Esophagus squamous epithelium (tissue), 5 donors: ENCODE results near the gene RABGGTA. TPM values are rescaled to one million over a fixed set of nuclear protein-coding genes. Genes with fewer than 3 reads are reported as not detected.

Source experiments
- DNase-seq: peaks from one replicate; lab custom pipeline; 2025; lab: John Stamatoyannopoulos, UW
- H3K27ac ChIP-seq, 4 donors: fragments of 200-600 bp; sonication (generic); one replicate each; pipeline ENCODE4 v1.5.1; 2016 to 2019; ENCODE audit warnings: mild to moderate bottlenecking in 1 of 4
- H3K27me3 ChIP-seq, 4 donors: fragments of 200-600 bp; sonication (generic); 1 replicate in 3 of 4; 2 replicates in 1 of 4; pipeline versions ENCODE4 v1.5.1 to v1.6.0; 2017 to 2021; ENCODE audit warnings: antibody characterized with exemption in 1 of 4
- H3K36me3 ChIP-seq, 3 donors: fragments of 200-600 bp; sonication (generic); one replicate each; pipeline ENCODE4 v1.5.1; 2016 to 2019
- H3K4me1 ChIP-seq, 3 donors: fragments of 200-600 bp; sonication (generic); one replicate each; pipeline ENCODE4 v1.5.1; 2017 to 2019
- H3K4me3 ChIP-seq, 4 donors: fragments of 200-600 bp; sonication (generic); 1 replicate in 3 of 4; 2 replicates in 1 of 4; pipeline ENCODE4 v1.5.1; 2016 to 2019; ENCODE audit warnings: mild to moderate bottlenecking in 2 of 4, moderate library complexity in 1 of 4
- H3K9me3 ChIP-seq, 3 donors: fragments of 200-600 bp; sonication (generic); one replicate each; pipeline ENCODE4 v1.5.1; 2016 to 2019
- POLR2A ChIP-seq, 4 donors: fragments of 450-650 bp; IDR thresholded peaks; one replicate each; pipeline ENCODE4 v1.6.1; 2017; ENCODE audit warnings: antibody characterized with exemption in 4 of 4, mild to moderate bottlenecking in 4 of 4, moderate library complexity in 3 of 4
- WGBS, 2 donors: methylation state at CpG; one replicate each; pipeline ENCODE4 v1.1.5; 2018; 5-methylcytosine and 5-hydroxymethylcytosine counted together
- intact Hi-C: fragments of 100-400 bp; cut with DNase I; formaldehyde crosslinking; loops from one replicate; pipeline ENCODE4 v1.15.0; 2022
- total RNA-seq, 4 donors: library from RNA; depleted of rRNA; stranded (reverse); fragments of >200 nt; gene quantifications; one replicate each; pipeline ENCODE4 v1.1.0, GENCODE V29; 2016
- TF ChIP-seq, protein P1 (sequence below), 6 experiments: fragments of 450-650 bp in 4 of 6; fragments of 200-600 bp in 2 of 6; sonication (generic) in 2 of 6; IDR thresholded peaks; one replicate each; pipeline ENCODE4 v1.5.1; 2016 to 2019; ENCODE audit warnings: antibody characterized with exemption in 6 of 6, mild to moderate bottlenecking in 4 of 6, moderate library complexity in 4 of 6
- donor health status: DM: yes; HTN: yes; CAD: no.

Gene RABGGTA
- total RNA-seq, 4 donors from 2014 or later, result 68.9 to 171 (median 108) TPM

DNA sequence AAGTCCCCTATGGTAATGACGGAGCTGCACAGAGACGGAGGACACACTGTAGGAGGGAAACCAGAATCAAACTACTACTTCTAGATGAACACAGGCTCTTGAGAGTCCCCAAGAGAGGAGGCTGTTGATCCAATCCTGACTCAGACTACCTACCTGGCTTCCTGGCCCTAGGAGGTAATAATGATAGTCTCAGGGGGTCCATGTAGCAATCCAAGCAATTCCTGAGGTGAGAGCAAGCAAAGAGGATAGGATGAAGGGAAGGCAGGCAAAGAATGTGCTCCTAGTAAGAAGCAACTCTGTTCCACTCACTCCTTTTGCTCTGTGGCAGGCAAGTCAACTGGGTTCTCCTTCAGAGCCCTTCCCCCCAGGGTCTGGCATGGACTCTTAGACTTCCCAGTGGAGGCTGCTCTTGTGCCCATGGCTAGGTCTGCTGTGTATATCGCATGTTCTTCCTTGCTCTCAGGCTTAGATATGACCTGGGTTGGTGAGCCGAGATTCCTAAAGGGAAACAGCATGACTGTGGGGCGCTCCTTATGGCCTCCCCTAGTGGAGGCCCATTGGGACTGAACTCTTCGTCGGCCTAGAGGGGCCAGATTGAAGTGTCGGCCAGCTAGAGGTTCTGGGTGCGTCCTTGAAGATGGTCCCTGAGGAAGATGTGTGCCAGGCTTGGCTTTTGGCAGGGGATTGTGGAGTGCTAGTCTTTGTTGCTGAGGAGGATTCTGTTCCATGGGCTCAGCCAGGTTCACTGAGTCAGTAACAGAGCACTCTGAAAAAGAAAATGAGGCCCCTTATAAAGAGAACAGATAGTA is 31.1 kb downstream of the RABGGTA start:
- Histone ChIP-seq H3K27me3 (no peaks in the 10 kb centered on the region), H3K4me1 (peaks cover 14 to 60% (median 28%) of the 10 kb centered on the region in 3 donors), H3K27ac (peak overlapping the region; percentile 47 to 99 (median 98)), H3K36me3 (peaks cover 10 to 61% (median 26%) of the 10 kb centered on the region in 3 donors), H3K4me3 (peak overlapping the region in 2 of 4 donors; percentile 69 to 76), H3K9me3 (no peaks in the 10 kb centered on the region)
- intact Hi-C loops, result no loop called here
- TF ChIP-seq POLR2A (IDR thresholded peaks at IDR 0.05), result no peak
- TF ChIP-seq, protein P1, sequence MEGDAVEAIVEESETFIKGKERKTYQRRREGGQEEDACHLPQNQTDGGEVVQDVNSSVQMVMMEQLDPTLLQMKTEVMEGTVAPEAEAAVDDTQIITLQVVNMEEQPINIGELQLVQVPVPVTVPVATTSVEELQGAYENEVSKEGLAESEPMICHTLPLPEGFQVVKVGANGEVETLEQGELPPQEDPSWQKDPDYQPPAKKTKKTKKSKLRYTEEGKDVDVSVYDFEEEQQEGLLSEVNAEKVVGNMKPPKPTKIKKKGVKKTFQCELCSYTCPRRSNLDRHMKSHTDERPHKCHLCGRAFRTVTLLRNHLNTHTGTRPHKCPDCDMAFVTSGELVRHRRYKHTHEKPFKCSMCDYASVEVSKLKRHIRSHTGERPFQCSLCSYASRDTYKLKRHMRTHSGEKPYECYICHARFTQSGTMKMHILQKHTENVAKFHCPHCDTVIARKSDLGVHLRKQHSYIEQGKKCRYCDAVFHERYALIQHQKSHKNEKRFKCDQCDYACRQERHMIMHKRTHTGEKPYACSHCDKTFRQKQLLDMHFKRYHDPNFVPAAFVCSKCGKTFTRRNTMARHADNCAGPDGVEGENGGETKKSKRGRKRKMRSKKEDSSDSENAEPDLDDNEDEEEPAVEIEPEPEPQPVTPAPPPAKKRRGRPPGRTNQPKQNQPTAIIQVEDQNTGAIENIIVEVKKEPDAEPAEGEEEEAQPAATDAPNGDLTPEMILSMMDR (IDR thresholded peaks at IDR 0.05), result no peak
- WGBS, 2 donors, result 80 to 100% methylated on average over 3 to 5 of the region's 9 CpGs
- DNase-seq, result no peak

DNA sequence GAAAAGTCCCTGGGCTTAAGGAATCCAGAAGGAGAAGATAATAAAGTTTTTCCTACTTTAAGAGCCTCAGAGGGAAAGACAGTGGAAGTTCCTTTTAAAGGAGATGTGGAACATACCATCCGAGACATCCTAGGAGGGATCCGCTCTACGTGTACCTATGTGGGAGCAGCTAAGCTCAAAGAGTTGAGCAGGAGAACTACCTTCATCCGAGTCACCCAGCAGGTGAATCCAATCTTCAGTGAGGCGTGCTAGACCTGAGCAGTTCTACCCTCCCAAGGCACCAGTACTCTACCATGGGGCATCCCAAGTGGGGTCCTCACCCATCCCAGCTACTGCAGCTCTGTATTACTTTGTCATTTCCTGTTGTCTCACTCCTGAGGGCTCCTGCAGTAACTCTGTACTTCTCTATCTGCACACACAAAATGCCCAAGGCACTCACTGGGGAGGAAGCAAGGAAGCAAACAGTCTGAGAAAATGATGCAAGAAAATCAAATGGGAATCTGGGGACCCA is 32.8 kb downstream of the RABGGTA start:
- Histone ChIP-seq H3K4me3 (no peak overlapping the region), H3K9me3 (no peaks in the 10 kb centered on the region), H3K27me3 (no peaks in the 10 kb centered on the region), H3K4me1 (peaks cover 16 to 73% (median 38%) of the 10 kb centered on the region in 3 donors), H3K27ac (peak overlapping the region in 2 of 4 donors; percentile 23 to 98), H3K36me3 (peaks cover 10 to 69% (median 26%) of the 10 kb centered on the region in 3 donors)
- DNase-seq, result no peak
- intact Hi-C loops, result no loop called here
- 89 to 91% methylated on average over 5 of the region's 5 CpGs for WGBS, 2 donors
- TF ChIP-seq, protein P1 (IDR thresholded peaks at IDR 0.05), result no peak
- TF ChIP-seq POLR2A (IDR thresholded peaks at IDR 0.05), result no peak

DNA sequence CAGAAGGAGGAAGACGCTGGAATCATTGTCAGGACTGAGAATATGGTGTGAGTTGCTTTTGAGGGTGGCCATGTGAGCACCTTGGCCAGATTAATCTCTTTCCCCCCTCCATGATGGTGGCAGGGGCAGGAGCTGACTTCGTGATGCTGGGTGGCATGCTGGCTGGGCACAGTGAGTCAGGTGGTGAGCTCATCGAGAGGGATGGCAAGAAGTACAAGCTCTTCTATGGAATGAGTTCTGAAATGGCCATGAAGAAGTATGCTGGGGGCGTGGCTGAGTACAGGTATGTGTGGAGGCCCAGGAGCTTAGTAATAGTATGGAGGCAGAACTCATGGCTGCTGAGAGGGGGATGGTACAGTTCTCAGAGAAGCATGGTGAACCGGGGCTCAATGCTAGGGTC is 33.3 kb downstream of the RABGGTA start:
- WGBS, 2 donors, result 70 to 75% methylated on average over 4 of the region's 5 CpGs
- no peak overlapping the region for H3K4me3 ChIP-seq
- intact Hi-C loops, result no loop called here
- peaks cover 21 to 73% (median 39%) of the 10 kb centered on the region in 3 donors for H3K4me1 ChIP-seq
- no peaks in the 10 kb centered on the region for H3K9me3 ChIP-seq
- peaks cover 10 to 69% (median 26%) of the 10 kb centered on the region in 3 donors for H3K36me3 ChIP-seq
- no peaks in the 10 kb centered on the region for H3K27me3 ChIP-seq
- TF ChIP-seq, protein P1 (IDR thresholded peaks at IDR 0.05), result no peak
- no peak for TF ChIP-seq POLR2A (IDR thresholded peaks at IDR 0.05)
- peak overlapping the region in 2 of 4 donors; percentile 23 to 98 for H3K27ac ChIP-seq
- DNase-seq, result no peak

- WGBS, 2 donors, result 88 to 100% methylated on average over 1 to 2 of the region's 2 CpGs
- H3K4me3 ChIP-seq, result no peak overlapping the region
- no peaks in the 10 kb centered on the region for H3K9me3 ChIP-seq
- H3K4me1 ChIP-seq, result peaks cover 23 to 71% (median 42%) of the 10 kb centered on the region in 3 donors
- H3K36me3 ChIP-seq, result peaks cover 10 to 69% (median 26%) of the 10 kb centered on the region in 3 donors
- peak overlapping the region in 2 of 4 donors; percentile 23 to 27 for H3K27ac ChIP-seq
- intact Hi-C loops, result no loop called here
- H3K27me3 ChIP-seq, result no peaks in the 10 kb centered on the region
- DNase-seq, result no peak
- TF ChIP-seq, protein P1 (IDR thresholded peaks at IDR 0.05), result no peak
- TF ChIP-seq POLR2A (IDR thresholded peaks at IDR 0.05), result no peak
These were observed 33.9 kb downstream of the RABGGTA start for GRCh38 chr14:24237463-24237955.
